Right lobe of liver (tissue), 6 donors: ENCODE measurements around the gene ATP8B3. TPM values are rescaled to one million over a fixed set of nuclear protein-coding genes. Genes with fewer than 3 reads are reported as not detected.

Experiments
- ATAC-seq, 4 donors: fragments of 200-7000 bp; cut with Tn5 transposase; one replicate each; pipeline ENCODE4 v1.9.1; 2020; ENCODE audit warnings: mild to moderate bottlenecking in 4 of 4, moderate library complexity in 4 of 4
- DNase-seq, 3 donors: peaks; one replicate each; pipeline ENCODE4 v3.0.0-alpha.2; 2020
- H3K27ac ChIP-seq, 3 donors: fragments of 200-600 bp; one replicate each; pipeline ENCODE4 v1.8.0; 2022
- H3K27me3 ChIP-seq, 2 donors: fragments of 200-600 bp; one replicate each; pipeline ENCODE4 v1.8.0; 2022
- H3K36me3 ChIP-seq, 4 donors: fragments of 200-600 bp; sonication (generic) in 1 of 4; one replicate each; pipeline versions ENCODE4 v1.5.1 to v1.8.0; 2017 to 2022; ENCODE audit warnings: control low read depth in 1 of 4
- H3K4me1 ChIP-seq, 4 donors: fragments of 200-600 bp; sonication (generic) in 1 of 4; one replicate each; pipeline versions ENCODE4 v1.5.1 to v1.8.0; 2017 to 2022; ENCODE audit warnings: control low read depth in 1 of 4
- H3K4me3 ChIP-seq, 3 donors: fragments of 200-600 bp; one replicate each; pipeline ENCODE4 v1.8.0; 2022
- H3K9me3 ChIP-seq, 4 donors: fragments of 200-600 bp; sonication (generic) in 1 of 4; one replicate each; pipeline versions ENCODE4 v1.5.1 to v1.8.0; 2017 to 2022; ENCODE audit warnings: control low read depth in 1 of 4
- POLR2A ChIP-seq: fragments of 450-650 bp; IDR thresholded peaks from one replicate; pipeline ENCODE4 v1.6.1; 2017; ENCODE audit warnings: antibody characterized with exemption, mild to moderate bottlenecking
- WGBS: methylation state at CpG from one replicate; pipeline ENCODE4 v1.1.6; 2018; ENCODE audit warnings: low coverage, low lambda C conversion rate; ENCODE audit not compliant: insufficient coverage; ENCODE audit errors: missing lambda C conversion rate; 5-methylcytosine and 5-hydroxymethylcytosine counted together
- intact Hi-C, 2 donors: fragments of 100-400 bp; cut with DNase I; formaldehyde crosslinking; loops; one replicate each; pipeline versions ENCODE4 v1.11.2 to v1.14.1; 2022
- total RNA-seq, 6 experiments: library from RNA; depleted of rRNA in 2 of 6; stranded (reverse); fragments of >200 nt in 2 of 6; fragmentation: NEBNext Ultra II Directional in 3 of 6; extraction: Animal tissue kit (Norgen Biotek cat#: 25700) in 3 of 6; gene quantifications; one replicate each; pipeline versions ENCODE4 v1.1.0 to v1.2.4, GENCODE V29; 2016 to 2023
- TF ChIP-seq, protein P1 (sequence below), 4 donors: fragments of 200-600 bp in 3 of 4; fragments of 450-650 bp in 1 of 4; IDR thresholded peaks; one replicate each; pipeline versions ENCODE4 v1.5.1 to v1.8.0; 2016 to 2022; ENCODE audit warnings: antibody characterized with exemption in 4 of 4, mild to moderate bottlenecking in 2 of 4
- donor health status: DM: no; HTN: yes; CAD: no.
- donor health status: DM: no; HTN: no; CAD: no.
- donor health status: DM: no; HTN: no; CAD: no.
- donor health status: DM: no; HTN: yes; CAD: no.
- donor health status: DM: no; HTN: yes; CAD: no.

The ATP8B3 gene
- total RNA-seq, 6 experiments from 2014 or later = 0.86 to 5.7 (median 3.1) TPM

DNA sequence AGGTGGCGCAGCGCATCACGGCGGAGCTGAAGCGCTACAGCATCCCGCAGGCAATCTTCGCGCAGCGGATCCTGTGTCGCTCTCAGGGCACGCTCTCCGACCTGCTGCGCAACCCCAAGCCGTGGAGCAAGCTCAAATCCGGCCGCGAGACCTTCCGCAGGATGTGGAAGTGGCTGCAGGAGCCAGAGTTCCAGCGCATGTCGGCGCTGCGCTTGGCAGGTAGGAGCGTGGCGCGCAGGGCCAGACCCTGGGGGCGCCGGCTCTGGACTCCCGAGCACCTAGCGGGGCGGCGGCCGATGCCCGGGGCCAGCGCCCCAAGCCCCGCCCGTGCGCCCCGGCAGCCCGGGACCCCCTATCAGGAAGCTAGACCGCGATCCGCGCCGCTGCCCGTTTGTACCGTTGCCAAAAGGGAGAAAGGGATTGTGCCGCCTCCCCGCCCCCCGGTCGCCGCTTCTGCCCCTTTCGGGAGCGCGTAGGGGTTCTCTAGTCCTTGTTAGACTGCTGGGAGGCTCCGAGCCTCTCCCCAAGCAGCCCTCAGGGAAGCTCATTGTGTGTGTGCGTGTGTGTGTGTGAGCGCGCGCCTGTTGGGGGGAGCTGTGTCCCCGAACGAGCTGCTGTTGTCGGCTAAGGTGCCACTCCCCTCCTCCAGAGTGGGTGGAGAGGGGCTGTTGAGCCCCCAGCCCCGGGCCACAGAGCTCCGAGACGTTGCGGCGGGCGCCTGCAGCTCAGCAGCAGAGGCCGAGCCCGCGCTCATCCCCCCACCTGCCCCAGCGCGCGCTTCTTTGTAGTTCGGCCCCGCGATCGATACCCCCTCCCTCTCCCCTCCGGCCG, 57.2 kb downstream of the ATP8B3 start:
- peaks cover 5 to 69% of the 10 kb centered on the region in 2 donors for H3K27me3 ChIP-seq
- no peak overlapping the region for H3K27ac ChIP-seq
- ATAC-seq (peak in 1 of 4 donors; percentile 26), DNase-seq (no peak)
- peaks cover 0 to 7% (median 0%) of the 10 kb centered on the region in 4 donors for H3K4me1 ChIP-seq
- no peaks in the 10 kb centered on the region for H3K36me3 ChIP-seq
- 0% methylated on average over 20 of the region's 80 CpGs for WGBS
- TF ChIP-seq, protein P1, sequence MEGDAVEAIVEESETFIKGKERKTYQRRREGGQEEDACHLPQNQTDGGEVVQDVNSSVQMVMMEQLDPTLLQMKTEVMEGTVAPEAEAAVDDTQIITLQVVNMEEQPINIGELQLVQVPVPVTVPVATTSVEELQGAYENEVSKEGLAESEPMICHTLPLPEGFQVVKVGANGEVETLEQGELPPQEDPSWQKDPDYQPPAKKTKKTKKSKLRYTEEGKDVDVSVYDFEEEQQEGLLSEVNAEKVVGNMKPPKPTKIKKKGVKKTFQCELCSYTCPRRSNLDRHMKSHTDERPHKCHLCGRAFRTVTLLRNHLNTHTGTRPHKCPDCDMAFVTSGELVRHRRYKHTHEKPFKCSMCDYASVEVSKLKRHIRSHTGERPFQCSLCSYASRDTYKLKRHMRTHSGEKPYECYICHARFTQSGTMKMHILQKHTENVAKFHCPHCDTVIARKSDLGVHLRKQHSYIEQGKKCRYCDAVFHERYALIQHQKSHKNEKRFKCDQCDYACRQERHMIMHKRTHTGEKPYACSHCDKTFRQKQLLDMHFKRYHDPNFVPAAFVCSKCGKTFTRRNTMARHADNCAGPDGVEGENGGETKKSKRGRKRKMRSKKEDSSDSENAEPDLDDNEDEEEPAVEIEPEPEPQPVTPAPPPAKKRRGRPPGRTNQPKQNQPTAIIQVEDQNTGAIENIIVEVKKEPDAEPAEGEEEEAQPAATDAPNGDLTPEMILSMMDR (IDR thresholded peaks at IDR 0.05) = no peak
- TF ChIP-seq POLR2A = no peak
- intact Hi-C loops = no loop called here
- no peak overlapping the region for H3K4me3 ChIP-seq
- no peaks in the 10 kb centered on the region for H3K9me3 ChIP-seq

DNA sequence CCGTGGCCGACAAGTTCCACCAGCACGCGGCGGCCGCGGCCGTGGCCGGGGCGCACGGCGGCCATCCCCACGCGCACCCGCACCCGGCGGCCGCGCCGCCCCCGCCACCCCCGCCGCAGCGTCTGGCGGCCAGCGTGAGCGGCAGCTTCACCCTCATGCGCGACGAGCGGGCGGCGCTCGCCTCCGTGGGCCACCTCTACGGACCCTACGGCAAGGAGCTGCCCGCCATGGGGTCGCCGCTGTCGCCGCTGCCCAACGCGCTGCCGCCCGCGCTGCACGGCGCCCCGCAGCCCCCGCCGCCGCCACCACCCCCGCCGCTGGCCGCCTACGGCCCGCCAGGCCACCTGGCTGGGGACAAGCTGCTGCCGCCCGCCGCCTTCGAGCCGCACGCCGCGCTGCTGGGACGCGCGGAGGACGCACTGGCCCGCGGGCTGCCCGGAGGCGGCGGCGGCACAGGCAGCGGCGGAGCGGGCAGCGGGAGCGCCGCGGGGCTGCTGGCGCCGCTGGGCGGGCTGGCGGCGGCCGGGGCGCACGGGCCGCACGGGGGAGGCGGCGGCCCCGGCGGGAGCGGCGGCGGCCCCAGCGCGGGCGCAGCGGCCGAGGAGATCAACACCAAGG, 57.9 kb downstream of the ATP8B3 start:
- intact Hi-C loops = no loop called here
- Histone ChIP-seq H3K27me3 (peaks cover 5 to 72% of the 10 kb centered on the region in 2 donors), H3K4me3 (no peak overlapping the region), H3K27ac (no peak overlapping the region), H3K9me3 (no peaks in the 10 kb centered on the region), H3K36me3 (no peaks in the 10 kb centered on the region), H3K4me1 (peaks cover 0 to 14% (median 0%) of the 10 kb centered on the region in 4 donors)
- DNase-seq (no peak), ATAC-seq (no peak)
- WGBS = no CpG with 5 or more reads among the region's 105 CpGs
- TF ChIP-seq POLR2A = no peak
- TF ChIP-seq, protein P1 (IDR thresholded peaks at IDR 0.05) = no peak

DNA sequence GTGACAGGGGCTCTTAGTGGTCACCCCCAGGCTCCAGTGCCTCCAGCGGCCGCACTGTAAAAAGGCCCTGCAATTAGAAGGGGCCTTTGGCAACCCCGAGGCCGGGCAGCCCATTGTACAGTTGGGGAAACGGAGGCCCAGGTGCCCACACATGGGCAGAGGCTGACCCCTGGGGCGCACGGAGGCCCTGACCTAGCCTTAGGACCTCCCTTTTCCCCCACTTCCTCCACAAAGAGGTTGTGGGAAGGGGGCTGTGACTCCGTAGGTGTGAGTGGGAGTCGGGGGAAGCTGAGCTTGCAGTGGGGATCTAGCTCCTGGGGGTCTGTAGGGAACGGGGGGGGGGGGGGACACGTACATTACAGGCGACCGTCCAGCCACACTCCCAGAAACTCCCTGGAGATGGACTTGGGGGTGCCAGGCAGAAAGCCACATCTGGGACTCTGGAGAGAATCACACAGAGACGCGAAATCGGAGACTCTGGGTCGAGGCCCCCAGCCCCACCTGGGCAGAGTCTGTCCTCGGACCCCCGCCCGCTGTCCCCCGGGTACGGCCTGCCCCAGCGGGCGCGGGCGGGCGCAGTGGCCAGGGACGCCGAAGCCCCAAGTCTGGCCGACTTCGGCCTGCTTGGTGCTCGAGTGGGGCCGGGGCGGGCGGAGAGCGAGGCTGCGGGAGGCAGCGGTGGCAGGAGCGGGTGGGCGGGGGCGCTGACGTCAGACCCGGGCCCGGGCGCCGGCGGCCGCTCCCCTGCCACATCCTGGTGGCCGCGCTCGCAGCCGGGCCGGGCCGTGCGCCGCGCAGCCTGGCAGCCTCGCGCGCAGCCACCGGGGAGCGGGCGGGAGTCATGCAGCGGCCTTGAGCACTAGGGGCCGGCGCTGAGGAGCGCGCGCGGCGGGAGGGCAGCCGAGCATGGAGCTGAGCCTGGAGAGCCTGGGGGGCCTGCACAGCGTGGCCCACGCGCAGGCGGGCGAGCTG, 59.0 kb downstream of the ATP8B3 start, which contains the start of gene ONECUT3:
ONECUT3 (plus strand) TSS at position 750 of the 972 bp plus-strand sequence; CDS start at position 907, 157 bp downstream.
- intact Hi-C loops = no loop called here
- Histone ChIP-seq H3K27ac (no peak within 1 kb of the TSS), H3K36me3 (no peaks in the 10 kb centered on the region), H3K4me1 (peaks cover 0 to 14% (median 0%) of the 10 kb centered on the region in 4 donors), H3K4me3 (no peak within 1 kb of the TSS), H3K9me3 (no peaks in the 10 kb centered on the region), H3K27me3 (peaks cover 5 to 70% of the 10 kb centered on the region in 2 donors)
- ATAC-seq = no peak
- TF ChIP-seq, protein P1 (IDR thresholded peaks at IDR 0.05) = no peak
- no peak for TF ChIP-seq POLR2A
- no peak for DNase-seq
- WGBS = 2% methylated on average over 9 of the region's 77 CpGs
